ENCODE results near the gene HOXB2. TPM values are rescaled to one million over a fixed set of nuclear protein-coding genes. Genes with fewer than 3 reads are reported as not detected.

The HOXB2 gene
- total RNA-seq, 1 donor from 2014 or later, result 21.8 TPM

- intact Hi-C loops (cut with micrococcal nuclease), result no loop called here
These were observed 22.9 kb upstream of the HOXB2 start for GRCh38 chr17:48567646-48568354.

- intact Hi-C loops (cut with micrococcal nuclease), result no loop called here
These were observed 22.3 kb upstream of the HOXB2 start for GRCh38 chr17:48567209-48567608.

GRCh38 chr17:48566717-48567116, 21.8 kb upstream of the HOXB2 start:
- intact Hi-C loops (cut with micrococcal nuclease), result no loop called here

GRCh38 chr17:48565925-48566710, 21.2 kb upstream of the HOXB2 start:
- intact Hi-C loops (cut with micrococcal nuclease), result no loop called here

- intact Hi-C loops (cut with micrococcal nuclease), result no loop called here
These were observed 20.2 kb upstream of the HOXB2 start for GRCh38 chr17:48565022-48565554.

- intact Hi-C loops (cut with micrococcal nuclease), result no loop called here
These were observed 19.5 kb upstream of the HOXB2 start for GRCh38 chr17:48564188-48565021.

- intact Hi-C loops (cut with micrococcal nuclease), result no loop called here
These were observed 18.9 kb upstream of the HOXB2 start for GRCh38 chr17:48563867-48564187.

- intact Hi-C loops (cut with micrococcal nuclease), result no loop called here
These were observed 18.5 kb upstream of the HOXB2 start for GRCh38 chr17:48563385-48563838.

- intact Hi-C loops (cut with micrococcal nuclease), result no loop called here
These were observed 18.0 kb upstream of the HOXB2 start for GRCh38 chr17:48562934-48563333.

GRCh38 chr17:48561884-48562810, 17.2 kb upstream of the HOXB2 start:
- intact Hi-C loops (cut with micrococcal nuclease), result no loop called here

GRCh38 chr17:48559840-48560817, 15.2 kb upstream of the HOXB2 start:
- intact Hi-C loops (cut with micrococcal nuclease), result no loop called here

GRCh38 chr17:48559122-48559839, 14.4 kb upstream of the HOXB2 start:
- intact Hi-C loops (cut with micrococcal nuclease), result no loop called here

GRCh38 chr17:48558831-48559121, 13.9 kb upstream of the HOXB2 start:
- intact Hi-C loops (cut with micrococcal nuclease), result no loop called here

- intact Hi-C loops (cut with micrococcal nuclease), result no loop called here
These were observed 13.3 kb upstream of the HOXB2 start for GRCh38 chr17:48558057-48558830.

- intact Hi-C loops (cut with micrococcal nuclease), result no loop called here
These were observed 11.9 kb upstream of the HOXB2 start for GRCh38 chr17:48556576-48557401.

GRCh38 chr17:48556229-48556575, 11.3 kb upstream of the HOXB2 start:
- intact Hi-C loops (cut with micrococcal nuclease), result no loop called here
